ENCODE results near the gene RC3H2. TPM values are rescaled to one million over a fixed set of nuclear protein-coding genes. Genes with fewer than 3 reads are reported as not detected.

Gene RC3H2
- total RNA-seq, 4 donors from 2014 or later: 24.2 to 30.9 (median 27.1) TPM

GRCh38 chr9:122940454-122940748, 35.2 kb upstream of the RC3H2 start:
- no peak overlapping the region for H3K4me3 ChIP-seq (ENCODE audit: low read depth, poor library complexity, severe bottlenecking)
- WGBS, 2 donors: 21 to 30% methylated on average over 6 of the region's 6 CpGs
- no peak for TF ChIP-seq POLR2A (IDR thresholded peaks at IDR 0.05)
- no peak for TF ChIP-seq CTCF (IDR thresholded peaks at IDR 0.05)
- intact Hi-C loops (cut with DNase I; ENCODE audit: low total_unique reads): no loop called here
- DNase-seq (ENCODE audit: low spot score in 2 of 2): no peak

- no peak overlapping the region for H3K4me3 ChIP-seq (ENCODE audit: low read depth, poor library complexity, severe bottlenecking)
- no peak for TF ChIP-seq CTCF (IDR thresholded peaks at IDR 0.05)
- no peak for TF ChIP-seq POLR2A (IDR thresholded peaks at IDR 0.05)
- intact Hi-C loops (cut with DNase I; ENCODE audit: low total_unique reads): no loop called here
- DNase-seq (ENCODE audit: low spot score in 2 of 2): no peak
- 79 to 89% methylated on average over 4 of the region's 4 CpGs for WGBS, 2 donors
Observed at GRCh38 chr9:122939601-122940000, 34.4 kb upstream of the RC3H2 start.

- DNase-seq (ENCODE audit: low spot score in 2 of 2): no peak
- intact Hi-C loops (cut with DNase I; ENCODE audit: low total_unique reads): no loop called here
- TF ChIP-seq CTCF (IDR thresholded peaks at IDR 0.05): no peak
- TF ChIP-seq POLR2A (IDR thresholded peaks at IDR 0.05): no peak
- H3K4me3 ChIP-seq (ENCODE audit: low read depth, poor library complexity, severe bottlenecking): no peak overlapping the region
- 56 to 71% methylated on average over 1 of the region's 1 CpG for WGBS, 2 donors
Observed at GRCh38 chr9:122936883-122937282, 31.7 kb upstream of the RC3H2 start.

- DNase-seq (ENCODE audit: low spot score in 2 of 2): no peak
- H3K4me3 ChIP-seq (ENCODE audit: low read depth, poor library complexity, severe bottlenecking): no peak overlapping the region
- TF ChIP-seq CTCF (IDR thresholded peaks at IDR 0.05): no peak
- no peak for TF ChIP-seq POLR2A (IDR thresholded peaks at IDR 0.05)
- intact Hi-C loops (cut with DNase I; ENCODE audit: low total_unique reads): no loop called here
- whole genome bisulfite sequencing, 2 donors: 92 to 96% methylated on average over 5 of the region's 5 CpGs
Observed at GRCh38 chr9:122936464-122936863, 31.3 kb upstream of the RC3H2 start.

GRCh38 chr9:122931226-122932121, 26.3 kb upstream of the RC3H2 start, which contains the start of gene ZBTB26:
Gene ZBTB26 (minus strand): TSS chr9:122931512. CDS start chr9:122919934, 11,578 bp downstream.
- WGBS, 2 donors: 0% methylated on average over 30 to 35 of the region's 51 CpGs
- peak; percentile 93 to 98 for DNase-seq (ENCODE audit: low spot score in 2 of 2)
- intact Hi-C loops (cut with DNase I; ENCODE audit: low total_unique reads): no loop called here
- H3K4me3 ChIP-seq (ENCODE audit: low read depth, poor library complexity, severe bottlenecking): peak within 1 kb of the TSS; percentile 69
- no peak for TF ChIP-seq POLR2A (IDR thresholded peaks at IDR 0.05)

- intact Hi-C loops (cut with DNase I; ENCODE audit: low total_unique reads): no loop called here
- no peak for TF ChIP-seq POLR2A (IDR thresholded peaks at IDR 0.05)
- TF ChIP-seq CTCF (IDR thresholded peaks at IDR 0.05): no peak
- WGBS, 2 donors: 24 to 26% methylated on average over 9 to 10 of the region's 10 CpGs
Observed at GRCh38 chr9:122930541-122931225, 25.5 kb upstream of the RC3H2 start.

More at GRCh38 chr9:122930541-122931225, 25.5 kb upstream of the RC3H2 start:
- DNase-seq (ENCODE audit: low spot score in 2 of 2): no peak
- peak overlapping the region; percentile 69 for H3K4me3 ChIP-seq (ENCODE audit: low read depth, poor library complexity, severe bottlenecking)

Measured in lower leg skin (tissue), 4 donors.